SK-N-MC (cell line): ENCODE data around the gene MAML2.

Source experiments
- DNase-seq: peaks from one replicate; pipeline ENCODE4 v3.0.0-alpha.2; 2011; ENCODE audit warnings: low read depth, low spot score
- H3K27ac ChIP-seq: fragments of 200-600 bp; sonication (generic); 2 replicates; pipeline ENCODE4 v1.5.1; 2016; ENCODE audit warnings: mixed run types
- H3K36me3 ChIP-seq: fragments of 200-600 bp; sonication (generic); 2 replicates; pipeline ENCODE4 v1.6.1; 2017; ENCODE audit warnings: antibody characterized with exemption, low read length, mixed read lengths; ENCODE audit not compliant: insufficient read depth
- H3K4me3 ChIP-seq: fragments of 200-600 bp; sonication (generic); 2 replicates; pipeline ENCODE4 v1.5.1; 2016
- H3K9ac ChIP-seq: fragments of 200-600 bp; sonication (generic); 2 replicates; pipeline ENCODE4 v1.8.0; 2017; ENCODE audit warnings: mixed run types, mixed read lengths; ENCODE audit not compliant: insufficient read length
- H3K9me3 ChIP-seq: fragments of 200-600 bp; sonication (generic); 2 replicates; pipeline ENCODE4 v1.6.1; 2017; ENCODE audit warnings: low read depth, mild to moderate bottlenecking, antibody characterized with exemption, low read length, moderate library complexity, mixed read lengths
- EZH2 ChIP-seq: fragments of 200-600 bp; sonication (generic); IDR thresholded peaks from one replicate; pipeline ENCODE4 v1.6.1; 2017; ENCODE audit warnings: antibody characterized with exemption
- FOXP2 ChIP-seq: optimal IDR thresholded peaks from 2 replicates; pipeline ENCODE3; 2011; ENCODE audit warnings: mild to moderate bottlenecking, moderate library complexity; ENCODE audit not compliant: insufficient read depth; ENCODE audit errors: extremely low read length, control extremely low read depth
- POLR2AphosphoS5 ChIP-seq: IDR thresholded peaks from 2 replicates; pipeline ENCODE4 v1.6.1; 2012; ENCODE audit warnings: mild to moderate bottlenecking, low read depth, low read length, borderline replicate concordance

Gene MAML2

GRCh38 chr11:96267496-96268032 is 75.4 kb downstream of the MAML2 start:
- DNase-seq, result no peak
- Histone ChIP-seq H3K9me3 (no peaks in the 10 kb centered on the region; the same call in 1 of the 2 replicates), H3K4me3 (no peak overlapping the region), H3K9ac (no peak overlapping the region), H3K27ac (no peak overlapping the region), H3K36me3 (no peaks in the 10 kb centered on the region)
- TF ChIP-seq FOXP2 (no peak), POLR2AphosphoS5 (no peak), EZH2 (no peak)

- Histone ChIP-seq H3K9ac (no peak overlapping the region), H3K36me3 (no peaks in the 10 kb centered on the region), H3K27ac (no peak overlapping the region), H3K4me3 (no peak overlapping the region), H3K9me3 (no peaks in the 10 kb centered on the region; the same call in 1 of the 2 replicates)
- no peak for DNase-seq
- TF ChIP-seq EZH2 (no peak), FOXP2 (no peak), POLR2AphosphoS5 (no peak)
These were observed 75.9 kb downstream of the MAML2 start for GRCh38 chr11:96267001-96267495.

- no peak for TF ChIP-seq POLR2AphosphoS5
- Histone ChIP-seq H3K9ac (no peak overlapping the region), H3K27ac (no peak overlapping the region), H3K4me3 (no peak overlapping the region), H3K9me3 (no peaks in the 10 kb centered on the region; the same call in 1 of the 2 replicates), H3K36me3 (no peaks in the 10 kb centered on the region)
- no peak for DNase-seq
These were observed 77.0 kb downstream of the MAML2 start for GRCh38 chr11:96265972-96266371.

GRCh38 chr11:96265220-96265737 is 77.7 kb downstream of the MAML2 start:
- no peak overlapping the region for H3K27ac ChIP-seq
- H3K4me3 ChIP-seq, result no peak overlapping the region
- TF ChIP-seq POLR2AphosphoS5 (no peak), FOXP2 (no peak), EZH2 (no peak)
- H3K9me3 ChIP-seq, result no peaks in the 10 kb centered on the region; the same call in 1 of the 2 replicates
- no peak overlapping the region for H3K9ac ChIP-seq
- DNase-seq, result no peak
- no peaks in the 10 kb centered on the region for H3K36me3 ChIP-seq

GRCh38 chr11:96264364-96264763 is 78.6 kb downstream of the MAML2 start:
- no peaks in the 10 kb centered on the region for H3K36me3 ChIP-seq
- DNase-seq, result no peak
- H3K27ac ChIP-seq, result no peak overlapping the region
- TF ChIP-seq EZH2 (no peak), POLR2AphosphoS5 (no peak), FOXP2 (no peak)
- H3K9me3 ChIP-seq, result no peaks in the 10 kb centered on the region; the same call in 1 of the 2 replicates
- H3K4me3 ChIP-seq, result no peak overlapping the region
- no peak overlapping the region for H3K9ac ChIP-seq

- no peak for DNase-seq
- no peak for TF ChIP-seq EZH2
- TF ChIP-seq FOXP2, result no peak
- TF ChIP-seq POLR2AphosphoS5, result no peak
These were observed 79.7 kb downstream of the MAML2 start for GRCh38 chr11:96263238-96263763.

GRCh38 chr11:96260532-96260931 is 82.5 kb downstream of the MAML2 start:
- DNase-seq, result no peak
- no peaks in the 10 kb centered on the region for H3K36me3 ChIP-seq
- no peak overlapping the region for H3K27ac ChIP-seq
- H3K9me3 ChIP-seq, result no peaks in the 10 kb centered on the region
- no peak for TF ChIP-seq FOXP2
- no peak for TF ChIP-seq EZH2
- no peak for TF ChIP-seq POLR2AphosphoS5
- H3K4me3 ChIP-seq, result no peak overlapping the region
- H3K9ac ChIP-seq, result no peak overlapping the region

More at GRCh38 chr11:96263238-96263763, 79.7 kb downstream of the MAML2 start:
- H3K9me3 ChIP-seq, result no peaks in the 10 kb centered on the region
- no peak overlapping the region for H3K9ac ChIP-seq
- no peak overlapping the region for H3K4me3 ChIP-seq
- H3K27ac ChIP-seq, result no peak overlapping the region
- H3K36me3 ChIP-seq, result no peaks in the 10 kb centered on the region

- H3K9ac ChIP-seq, result no peak overlapping the region
- no peaks in the 10 kb centered on the region for H3K9me3 ChIP-seq
- no peak overlapping the region for H3K4me3 ChIP-seq
- TF ChIP-seq EZH2, result no peak
- TF ChIP-seq FOXP2, result no peak
- no peak for TF ChIP-seq POLR2AphosphoS5
- H3K36me3 ChIP-seq, result no peaks in the 10 kb centered on the region
- no peak for DNase-seq
- no peak overlapping the region for H3K27ac ChIP-seq
These were observed 82.9 kb downstream of the MAML2 start for GRCh38 chr11:96260067-96260511.

GRCh38 chr11:96259134-96259830 is 83.7 kb downstream of the MAML2 start:
- H3K4me3 ChIP-seq, result peak overlapping the region; percentile 37; the same call in 1 of the 2 replicates
- H3K9ac ChIP-seq, result peak overlapping the region; percentile 3
- no peak for DNase-seq
- TF ChIP-seq FOXP2, result no peak
- H3K36me3 ChIP-seq, result no peaks in the 10 kb centered on the region
- H3K27ac ChIP-seq, result peak overlapping the region; percentile 97
- H3K9me3 ChIP-seq, result no peaks in the 10 kb centered on the region
